Neuronal stem cell (in vitro differentiated cells): ENCODE measurements around the gene PTPN3.
"Not testable (repeated sequence)": the region's sequence is repeated elsewhere in the genome, so short reads cannot be mapped to it uniquely, and the experiment has no call there.

Experiments used
- DNase-seq: peaks from one replicate; pipeline ENCODE4 v3.0.0-alpha.2; 2013; ENCODE audit warnings: low spot score
- H2AFZ ChIP-seq: one replicate; pipeline ENCODE4 v1.6.1; 2013; ENCODE audit warnings: mild to moderate bottlenecking, low read length, inconsistent platforms
- H2AK5ac ChIP-seq: 2 replicates; pipeline ENCODE4 v1.6.1; 2013; ENCODE audit warnings: low read depth, mild to moderate bottlenecking, inconsistent platforms, low read length, moderate library complexity, mixed read lengths
- H2BK120ac ChIP-seq: 2 replicates; pipeline ENCODE4 v1.6.1; 2013; ENCODE audit warnings: low read depth, mild to moderate bottlenecking, inconsistent platforms, low read length, moderate library complexity, mixed read lengths
- H2BK12ac ChIP-seq: one replicate; pipeline ENCODE4 v1.6.1; 2013; ENCODE audit warnings: low read length, inconsistent platforms
- H2BK15ac ChIP-seq: 2 replicates; pipeline ENCODE4 v1.6.1; 2013; ENCODE audit warnings: mild to moderate bottlenecking, low read length, inconsistent platforms, mixed read lengths
- H2BK5ac ChIP-seq: one replicate; pipeline ENCODE4 v1.6.1; 2013; ENCODE audit warnings: inconsistent platforms, mild to moderate bottlenecking, low read length, moderate library complexity
- H3K14ac ChIP-seq: one replicate; pipeline ENCODE4 v1.6.1; 2013; ENCODE audit warnings: low read length, inconsistent platforms
- H3K18ac ChIP-seq: 2 replicates; pipeline ENCODE4 v1.6.1; 2013; ENCODE audit warnings: low read length, inconsistent platforms
- H3K23ac ChIP-seq: 2 replicates; pipeline ENCODE4 v1.6.1; 2013; ENCODE audit warnings: low read depth, mild to moderate bottlenecking, mixed read lengths, low read length, inconsistent platforms; ENCODE audit not compliant: poor library complexity
- H3K27ac ChIP-seq: replicated peaks from 3 replicates; pipeline ENCODE4 v1.5.1; 2013; ENCODE audit warnings: low read length, inconsistent platforms
- H3K27me3 ChIP-seq, 3 experiments: 2 replicates each; pipeline ENCODE4 v1.6.1; 2013; ENCODE audit warnings: low read length in 3 of 3, mild to moderate bottlenecking in 2 of 3, inconsistent platforms in 1 of 3, low read depth in 1 of 3, mixed read lengths in 1 of 3, moderate library complexity in 1 of 3; ENCODE audit not compliant: control insufficient read depth in 3 of 3, insufficient read depth in 3 of 3
- H3K36me3 ChIP-seq, 2 donors: replicated peaks in 1 of 2; 2 replicates each; pipeline ENCODE4 v1.6.1; 2013; ENCODE audit warnings: low read length in 2 of 2; ENCODE audit not compliant: control insufficient read depth in 2 of 2, insufficient read depth in 2 of 2
- H3K4ac ChIP-seq: 2 replicates; pipeline ENCODE4 v1.6.1; 2013; ENCODE audit warnings: inconsistent platforms, mild to moderate bottlenecking, low read length, moderate library complexity
- H3K4me1 ChIP-seq, 2 donors: 1 replicate in 1 of 2; 2 replicates in 1 of 2; pipeline ENCODE4 v1.6.1; 2013; ENCODE audit warnings: low read length in 2 of 2, low read depth in 1 of 2; ENCODE audit not compliant: control insufficient read depth in 2 of 2, insufficient read depth in 1 of 2
- H3K4me2 ChIP-seq: one replicate; pipeline ENCODE4 v1.6.1; 2013; ENCODE audit warnings: mild to moderate bottlenecking, low read length, inconsistent platforms; ENCODE audit not compliant: insufficient read depth, poor library complexity, severe bottlenecking
- H3K4me3 ChIP-seq, 2 donors: 2 replicates each; pipeline ENCODE4 v1.5.1; 2013; ENCODE audit warnings: low read length in 2 of 2, mild to moderate bottlenecking in 2 of 2, inconsistent platforms in 1 of 2, moderate library complexity in 1 of 2
- H3K79me1 ChIP-seq: one replicate; pipeline ENCODE4 v1.6.1; 2013; ENCODE audit warnings: low read depth, mild to moderate bottlenecking, inconsistent platforms, low read length, moderate library complexity
- H3K9ac ChIP-seq: one replicate; pipeline ENCODE4 v1.6.1; 2013; ENCODE audit warnings: mild to moderate bottlenecking, low read depth, low read length, inconsistent platforms; ENCODE audit not compliant: poor library complexity
- H3K9me3 ChIP-seq, 2 donors: replicated peaks in 1 of 2; 2 replicates each; pipeline versions ENCODE3 to v1.6.1; 2013; ENCODE audit warnings: low read length in 2 of 2, mild to moderate bottlenecking in 2 of 2, inconsistent platforms in 1 of 2, low read depth in 1 of 2, mixed read lengths in 1 of 2, moderate library complexity in 1 of 2; ENCODE audit not compliant: control insufficient read depth in 2 of 2, insufficient read depth in 1 of 2
- H4K8ac ChIP-seq: one replicate; pipeline ENCODE4 v1.6.1; 2013; ENCODE audit warnings: low read depth, mild to moderate bottlenecking, inconsistent platforms, low read length, moderate library complexity
- H4K91ac ChIP-seq: one replicate; pipeline ENCODE4 v1.6.1; 2013; ENCODE audit warnings: low read length, low read depth, mild to moderate bottlenecking, inconsistent platforms; ENCODE audit not compliant: poor library complexity
- WGBS, 2 donors: extraction: QIAGEN DNeasy Blood & Tissue Kit; methylation state at CpG; one replicate each; pipeline ENCODE4 v1.1.7; 2013; ENCODE audit warnings: missing lambda C conversion rate in 2 of 2, mixed read lengths in 1 of 2; ENCODE audit not compliant: insufficient read length in 2 of 2, insufficient replicate concordance in 1 of 2; ENCODE audit errors: extremely low coverage in 2 of 2; 5-methylcytosine and 5-hydroxymethylcytosine counted together

The PTPN3 gene

GRCh38 chr9:109341561-109341960 is 156.5 kb downstream of the PTPN3 start:
- H4K8ac ChIP-seq: no peak overlapping the region
- H2AFZ ChIP-seq: no peak overlapping the region
- no peak overlapping the region for H3K23ac ChIP-seq
- H3K14ac ChIP-seq: no peak overlapping the region
- H4K91ac ChIP-seq: no peak overlapping the region
- H3K36me3 ChIP-seq: no peaks in the 10 kb centered on the region
- H2BK120ac ChIP-seq: no peak overlapping the region
- no peak overlapping the region for H3K4ac ChIP-seq
- H3K27me3 ChIP-seq: peaks cover 0 to 6% (median 0%) of the 10 kb centered on the region in 3 experiments
- no peak overlapping the region for H3K4me2 ChIP-seq
- no peak overlapping the region for H2AK5ac ChIP-seq
- no peak for DNase-seq
- no peak overlapping the region for H3K27ac ChIP-seq
- H3K9ac ChIP-seq: no peak overlapping the region
- WGBS, 2 donors: no CpG with 5 or more reads among the region's 6 CpGs
- no peak overlapping the region for H3K18ac ChIP-seq
- H2BK15ac ChIP-seq: no peak overlapping the region
- no peaks in the 10 kb centered on the region for H3K79me1 ChIP-seq
- H2BK5ac ChIP-seq: no peak overlapping the region
- no peak overlapping the region for H2BK12ac ChIP-seq
- peaks cover 0 to 5% of the 10 kb centered on the region in 2 donors for H3K4me1 ChIP-seq
- H3K4me3 ChIP-seq: no peak overlapping the region
- no peaks in the 10 kb centered on the region for H3K9me3 ChIP-seq

GRCh38 chr9:109340979-109341378 is 157.1 kb downstream of the PTPN3 start:
- not testable (repeated sequence) for H3K4me1 ChIP-seq, H4K91ac ChIP-seq, H3K36me3 ChIP-seq, H3K18ac ChIP-seq, H3K79me1 ChIP-seq, H2AK5ac ChIP-seq, H4K8ac ChIP-seq, H2BK5ac ChIP-seq, H2BK15ac ChIP-seq, H3K4me2 ChIP-seq, H3K27ac ChIP-seq, H3K23ac ChIP-seq, H3K4me3 ChIP-seq, H3K4ac ChIP-seq, H2BK120ac ChIP-seq, DNase-seq, H3K9me3 ChIP-seq, H3K9ac ChIP-seq, H2AFZ ChIP-seq, H2BK12ac ChIP-seq, H3K14ac ChIP-seq
- peaks cover 0 to 11% (median 0%) of the 10 kb centered on the region in 3 experiments for H3K27me3 ChIP-seq
- WGBS, 2 donors: no CpG with 5 or more reads among the region's 7 CpGs

DNA sequence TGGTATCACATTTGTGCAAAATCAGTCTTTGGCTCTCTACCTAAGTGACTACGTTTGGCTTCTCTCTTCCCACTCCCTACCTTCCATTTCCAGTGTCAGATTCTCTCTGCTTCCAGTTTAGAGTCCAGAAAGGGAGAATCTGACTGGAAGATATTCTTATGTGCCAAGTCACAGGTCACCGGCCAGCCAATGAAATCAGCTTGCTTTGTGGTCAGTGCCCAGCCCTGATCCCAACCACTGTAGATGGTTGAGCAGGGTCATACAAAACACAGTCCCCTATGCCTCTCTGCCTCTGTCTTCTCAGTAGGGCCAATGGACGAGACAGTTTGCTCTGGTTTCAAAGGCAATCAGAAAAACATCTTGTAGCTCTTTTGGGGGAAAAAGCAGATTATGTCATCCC is 161.7 kb downstream of the PTPN3 start:
- WGBS, 2 donors: no CpG with 5 or more reads among the region's 3 CpGs
- no peak for DNase-seq
- H3K14ac ChIP-seq: no peak overlapping the region

GRCh38 chr9:109335929-109336328 is 162.2 kb downstream of the PTPN3 start:
- H3K18ac ChIP-seq: no peak overlapping the region
- H3K4me3 ChIP-seq: no peak overlapping the region
- no peak overlapping the region for H2BK5ac ChIP-seq
- H3K4me2 ChIP-seq: no peak overlapping the region
- DNase-seq: no peak
- no peak overlapping the region for H4K8ac ChIP-seq
- no peaks in the 10 kb centered on the region for H3K79me1 ChIP-seq
- H3K4ac ChIP-seq: no peak overlapping the region
- H2AK5ac ChIP-seq: no peak overlapping the region
- H3K9ac ChIP-seq: no peak overlapping the region
- no peak overlapping the region for H3K27ac ChIP-seq
- no peak overlapping the region for H3K23ac ChIP-seq
- H3K4me1 ChIP-seq: peaks cover 0 to under 1% of the 10 kb centered on the region in 2 donors
- H2BK12ac ChIP-seq: no peak overlapping the region
- H3K14ac ChIP-seq: no peak overlapping the region
- H2AFZ ChIP-seq: no peak overlapping the region
- no CpG with 5 or more reads among the region's 2 CpGs for WGBS, 2 donors
- H4K91ac ChIP-seq: no peak overlapping the region
- no peak overlapping the region for H2BK120ac ChIP-seq
- no peaks in the 10 kb centered on the region for H3K9me3 ChIP-seq
- no peak overlapping the region for H2BK15ac ChIP-seq
- peaks cover 0 to 11% (median 0%) of the 10 kb centered on the region in 3 experiments for H3K27me3 ChIP-seq
- no peaks in the 10 kb centered on the region for H3K36me3 ChIP-seq

More for the DNA sequence above, 161.7 kb downstream of the PTPN3 start:
- Histone ChIP-seq H3K23ac (no peak overlapping the region), H3K4me2 (no peak overlapping the region), H2BK120ac (no peak overlapping the region), H2BK5ac (no peak overlapping the region), H3K9ac (no peak overlapping the region), H4K91ac (no peak overlapping the region), H2AFZ (no peak overlapping the region), H3K4me1 (no peaks in the 10 kb centered on the region), H2BK15ac (no peak overlapping the region), H4K8ac (no peak overlapping the region), H2AK5ac (no peak overlapping the region), H3K4ac (no peak overlapping the region), H3K27me3 (peaks cover 0 to 11% (median 0%) of the 10 kb centered on the region in 3 experiments), H3K27ac (no peak overlapping the region), H2BK12ac (no peak overlapping the region), H3K36me3 (no peaks in the 10 kb centered on the region), H3K9me3 (no peaks in the 10 kb centered on the region), H3K79me1 (no peaks in the 10 kb centered on the region), H3K18ac (no peak overlapping the region), H3K4me3 (no peak overlapping the region)
